GM21447 (cell line): ENCODE measurements around the gene HSPA12A.

Experiments
- ATAC-seq: cut with Tn5 transposase; IDR thresholded peaks from one replicate; pipeline ENCODE4 v1.9.1; 2021; ENCODE audit not compliant: unreplicated experiment

Gene HSPA12A, protein sequence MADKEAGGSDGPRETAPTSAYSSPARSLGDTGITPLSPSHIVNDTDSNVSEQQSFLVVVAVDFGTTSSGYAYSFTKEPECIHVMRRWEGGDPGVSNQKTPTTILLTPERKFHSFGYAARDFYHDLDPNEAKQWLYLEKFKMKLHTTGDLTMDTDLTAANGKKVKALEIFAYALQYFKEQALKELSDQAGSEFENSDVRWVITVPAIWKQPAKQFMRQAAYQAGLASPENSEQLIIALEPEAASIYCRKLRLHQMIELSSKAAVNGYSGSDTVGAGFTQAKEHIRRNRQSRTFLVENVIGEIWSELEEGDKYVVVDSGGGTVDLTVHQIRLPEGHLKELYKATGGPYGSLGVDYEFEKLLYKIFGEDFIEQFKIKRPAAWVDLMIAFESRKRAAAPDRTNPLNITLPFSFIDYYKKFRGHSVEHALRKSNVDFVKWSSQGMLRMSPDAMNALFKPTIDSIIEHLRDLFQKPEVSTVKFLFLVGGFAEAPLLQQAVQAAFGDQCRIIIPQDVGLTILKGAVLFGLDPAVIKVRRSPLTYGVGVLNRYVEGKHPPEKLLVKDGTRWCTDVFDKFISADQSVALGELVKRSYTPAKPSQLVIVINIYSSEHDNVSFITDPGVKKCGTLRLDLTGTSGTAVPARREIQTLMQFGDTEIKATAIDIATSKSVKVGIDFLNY

DNA sequence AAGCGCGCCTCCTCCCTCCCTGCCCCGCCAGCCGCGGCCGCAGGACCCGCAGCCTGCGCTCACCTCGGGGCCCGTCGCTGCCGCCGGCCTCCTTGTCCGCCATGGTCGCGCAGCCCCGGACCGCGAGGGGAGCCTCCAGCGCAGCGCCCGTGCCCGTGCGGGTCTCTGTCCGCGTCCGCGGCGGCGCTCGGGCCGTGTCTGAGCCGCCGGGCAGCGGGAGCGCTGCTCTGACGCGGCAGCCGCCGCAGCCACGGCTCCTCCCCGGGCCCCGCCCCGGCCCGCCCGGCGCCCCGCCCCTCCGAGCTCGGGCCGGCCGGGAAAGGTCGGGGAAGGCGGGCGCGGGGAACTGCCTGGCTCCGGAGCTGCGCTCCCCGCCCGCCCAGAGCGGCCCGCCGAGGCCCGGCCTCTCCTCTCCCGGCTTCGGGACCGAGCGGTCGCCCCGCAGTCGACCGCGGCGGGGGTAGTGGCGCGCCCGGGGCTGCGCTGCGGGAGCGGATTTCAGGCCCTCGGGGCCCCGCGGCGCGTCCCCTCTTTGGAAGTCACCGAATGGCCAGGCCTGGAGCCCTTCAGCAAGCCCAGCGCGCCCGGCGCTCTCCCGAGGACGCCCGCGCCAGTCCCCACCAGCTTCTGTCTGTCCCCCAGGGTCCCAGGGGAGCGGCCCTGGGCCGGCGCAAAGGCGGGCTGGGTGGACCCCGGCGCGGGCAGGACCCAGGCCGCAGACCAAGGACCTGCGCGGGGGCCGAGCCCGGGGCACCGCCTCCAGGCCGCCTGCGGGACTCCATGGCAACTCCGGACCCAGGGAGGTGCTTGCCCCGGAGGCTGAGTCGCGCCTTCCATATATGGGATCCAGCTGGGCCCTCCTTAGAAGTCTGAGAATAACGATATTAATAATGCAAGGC lies at the start of gene HSPA12A:
HSPA12A (minus strand) TSS at position 200 of the 899 bp plus-strand sequence; CDS start at position 103, 97 bp downstream.
- peak; percentile 92 for ATAC-seq

DNA sequence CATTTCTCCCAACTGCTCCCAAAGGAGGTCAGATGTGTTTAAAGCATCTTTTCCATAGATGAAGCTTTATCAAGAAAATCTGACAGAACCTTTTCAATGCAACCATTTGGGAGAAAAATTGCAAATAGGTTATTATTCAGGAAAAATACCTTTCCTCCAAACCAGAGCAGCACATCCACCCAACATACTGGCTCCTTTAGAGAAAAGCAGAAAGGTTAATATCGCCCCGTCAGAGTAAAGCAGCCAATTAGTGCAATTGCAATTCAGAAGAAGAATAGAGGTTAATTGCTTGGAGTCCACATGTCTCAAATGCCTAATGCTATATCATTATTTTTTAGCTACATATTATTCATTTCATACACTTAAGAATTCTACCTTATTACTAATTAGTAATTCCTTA lies 48.9 kb upstream of the HSPA12A start:
- ATAC-seq = no peak

DNA sequence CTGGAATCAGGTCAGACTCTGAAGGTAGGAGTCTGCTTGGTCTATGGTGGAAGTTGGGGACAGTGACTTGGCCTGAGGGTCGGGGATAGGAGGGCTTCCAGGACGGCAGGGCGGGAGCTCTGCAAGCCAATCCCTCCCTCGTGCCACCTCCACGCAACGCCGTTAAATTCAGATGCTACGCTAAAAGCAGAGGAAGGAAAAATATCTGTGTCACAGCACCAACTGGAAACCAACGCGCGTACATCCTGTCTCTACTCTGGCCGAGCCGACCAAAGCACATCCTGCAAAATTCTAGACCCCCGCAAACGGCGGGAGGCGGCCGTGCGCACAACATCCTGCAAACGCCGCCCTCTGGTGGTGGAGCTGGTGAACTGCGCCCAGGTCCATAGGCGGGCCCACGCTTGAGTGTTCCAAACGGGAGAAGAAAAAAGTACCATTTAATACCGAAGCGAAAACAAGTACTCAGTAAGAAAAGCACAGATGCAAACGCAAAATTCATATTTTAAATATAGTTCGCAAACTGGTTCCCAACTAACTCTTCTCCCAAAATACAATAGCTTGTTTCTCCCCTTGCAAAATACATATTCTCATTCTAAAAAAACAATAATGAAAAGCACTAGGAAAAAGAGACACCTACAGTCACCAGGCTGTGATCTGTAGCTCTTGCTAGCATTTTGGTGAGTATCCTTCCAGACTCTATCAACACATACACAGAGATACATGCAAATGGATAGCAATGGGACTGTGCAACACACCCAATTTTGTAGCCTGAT lies 45.7 kb upstream of the HSPA12A start:
- peak; percentile 87 for ATAC-seq

DNA sequence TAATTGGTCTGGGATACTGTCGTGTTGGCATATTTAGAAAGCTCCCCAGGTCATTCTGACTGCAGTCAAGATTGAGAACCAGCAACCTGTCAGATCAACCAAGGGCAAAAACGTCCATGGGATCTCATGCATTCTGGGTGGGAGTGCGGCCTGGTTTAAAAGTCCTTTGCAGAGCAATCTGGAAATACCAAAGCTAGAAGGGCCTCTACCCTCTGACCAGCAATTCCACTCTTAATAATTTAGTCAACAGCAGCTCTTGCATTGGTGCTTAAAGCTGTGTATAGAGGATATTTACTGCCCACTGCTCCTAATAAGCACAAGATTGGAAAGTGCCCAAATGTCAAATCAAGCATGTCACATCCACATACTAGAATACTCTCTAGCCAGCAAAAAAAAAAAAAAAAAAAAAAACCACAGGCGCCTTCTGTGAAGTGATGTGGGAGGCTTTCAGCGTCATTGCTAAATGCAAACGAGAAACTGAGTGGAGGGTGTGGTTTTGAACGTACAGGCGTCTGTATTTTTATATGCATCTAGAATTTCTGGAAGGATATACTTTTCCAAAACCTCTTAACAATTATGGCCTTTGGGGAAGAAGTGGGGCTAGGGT lies 44.8 kb upstream of the HSPA12A start:
- ATAC-seq = no peak

DNA sequence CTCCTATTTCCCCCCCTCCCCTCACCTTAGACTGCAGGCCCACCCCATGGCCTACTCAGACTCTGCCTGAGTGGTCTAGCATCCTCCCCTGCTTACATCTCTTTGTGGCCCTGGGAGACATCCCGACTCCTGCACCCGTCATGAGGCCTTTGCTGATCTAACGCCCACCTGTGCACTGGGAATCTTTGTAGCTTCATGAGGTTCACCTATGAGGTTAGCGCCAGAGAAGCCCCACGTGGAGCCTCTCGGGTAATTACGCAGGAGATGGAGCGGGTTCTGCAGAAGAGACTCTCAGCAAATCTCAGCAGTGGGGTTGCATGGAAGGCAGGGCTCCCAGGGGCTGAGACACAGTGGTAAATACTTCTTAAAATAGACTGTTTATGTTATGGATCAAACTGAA lies 43.5 kb upstream of the HSPA12A start:
- no peak for ATAC-seq

DNA sequence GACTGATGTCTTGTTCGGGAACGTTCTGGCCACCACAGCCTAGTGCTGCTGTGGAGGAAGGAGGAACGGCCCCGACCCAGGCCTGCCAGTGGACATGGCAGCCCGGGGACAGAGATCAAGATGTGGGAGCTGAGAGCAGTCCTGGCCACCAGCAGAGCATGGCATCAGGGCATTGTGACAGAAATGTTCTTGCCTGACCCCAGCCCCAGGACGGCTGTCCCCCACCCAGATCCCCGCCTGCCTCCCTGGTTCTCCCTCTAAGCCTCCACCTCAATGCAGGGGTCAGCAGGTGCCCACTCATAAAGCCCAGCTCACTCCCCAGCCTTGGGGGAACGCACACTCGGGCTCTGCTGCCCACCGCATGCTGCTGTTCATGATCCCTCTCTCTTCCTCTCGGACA lies 42.9 kb upstream of the HSPA12A start:
- no peak for ATAC-seq

DNA sequence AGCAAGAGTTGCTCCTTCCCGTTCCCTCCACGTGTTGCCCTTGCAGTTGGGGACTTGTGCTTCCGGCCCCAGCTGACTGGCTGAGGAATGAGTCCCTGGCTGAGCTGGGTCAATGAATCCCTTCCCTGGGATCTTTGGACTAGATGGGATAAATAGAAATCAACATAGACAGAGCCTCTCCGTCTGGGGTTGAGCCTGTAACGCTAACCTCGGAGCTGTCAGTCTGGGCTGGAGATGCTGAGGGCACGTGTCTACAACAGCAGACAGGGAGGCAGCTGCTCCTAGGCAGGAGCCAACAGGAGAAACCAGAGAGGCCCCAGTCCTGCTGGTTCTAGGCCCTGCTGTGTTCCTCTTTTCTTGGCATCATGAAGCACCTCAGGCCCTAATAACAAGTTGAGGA lies 42.3 kb upstream of the HSPA12A start:
- ATAC-seq = no peak

DNA sequence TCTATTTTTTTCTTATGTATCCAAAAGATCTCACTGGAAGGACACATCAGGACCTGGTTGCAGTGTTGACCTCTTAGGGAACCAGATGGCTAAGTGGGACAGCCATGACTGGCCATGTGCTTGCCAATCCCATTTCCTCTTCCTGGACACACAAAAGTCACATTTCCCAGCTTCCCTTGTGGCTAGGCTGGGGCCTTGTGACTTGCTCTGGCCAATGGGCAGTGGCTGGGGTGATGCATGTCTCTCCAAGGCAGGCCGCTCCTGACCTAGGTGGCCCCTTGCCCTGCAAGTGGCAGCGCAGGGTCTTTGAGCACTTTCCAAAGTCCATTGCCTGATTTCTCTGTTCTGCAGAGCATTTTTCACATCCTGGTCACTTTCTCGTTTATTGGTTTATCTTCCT lies 41.7 kb upstream of the HSPA12A start:
- no peak for ATAC-seq

DNA sequence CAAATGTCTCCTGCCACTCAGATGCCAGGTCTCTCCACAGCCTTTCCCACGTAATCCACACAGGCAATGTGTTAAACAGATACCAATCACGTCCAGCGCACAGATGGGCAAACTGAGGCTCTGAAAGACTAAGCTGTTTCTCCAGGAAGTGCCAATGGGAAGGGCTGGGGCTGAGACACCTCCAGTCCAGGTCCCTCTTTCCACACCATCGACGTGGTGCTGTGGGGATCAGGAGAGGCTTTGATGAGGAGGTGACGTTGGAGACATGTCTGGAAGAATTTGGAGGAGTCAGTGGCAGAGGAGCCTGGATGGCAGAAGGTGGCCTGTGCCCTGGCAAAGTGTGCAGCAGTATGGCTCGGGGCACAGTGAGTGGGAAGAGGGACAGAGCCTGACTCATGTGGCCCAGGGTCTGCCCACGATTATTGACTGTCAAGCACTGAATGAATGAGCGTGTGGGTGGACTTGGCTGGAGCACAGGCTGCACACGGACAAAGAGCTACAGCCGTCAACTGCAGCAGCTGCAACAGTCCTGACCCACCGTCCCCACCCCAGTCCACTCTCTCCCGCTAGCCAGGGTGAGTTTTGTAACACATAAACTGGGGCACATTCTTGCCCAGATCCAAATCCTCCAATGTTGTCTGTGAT lies 40.8 kb upstream of the HSPA12A start:
- ATAC-seq = no peak

DNA sequence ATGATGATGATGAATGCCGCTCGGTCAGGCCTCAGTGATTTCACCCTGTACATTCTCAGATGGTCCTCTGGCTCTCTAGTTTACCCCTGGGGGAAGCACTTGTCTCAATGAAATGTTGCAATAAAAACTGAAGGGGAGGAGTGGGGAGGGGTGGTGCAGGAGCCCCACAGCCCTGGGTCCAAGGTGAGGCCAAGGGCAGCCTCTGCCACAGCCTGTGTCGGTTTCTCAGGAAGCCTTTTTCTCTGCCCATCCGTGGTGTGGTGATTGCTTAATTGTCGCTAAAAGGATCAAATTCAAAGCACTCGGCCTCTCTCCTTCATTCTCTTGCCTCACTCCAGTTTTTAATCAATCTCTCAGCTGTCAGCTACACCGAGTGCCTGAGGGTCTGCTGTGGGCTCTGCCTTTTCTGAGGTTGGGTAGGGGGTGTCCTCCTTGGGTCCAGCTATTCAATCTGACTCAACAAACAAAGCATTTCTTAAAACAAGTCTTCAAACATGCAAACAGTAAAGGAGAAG lies 39.1 kb upstream of the HSPA12A start:
- ATAC-seq = no peak

DNA sequence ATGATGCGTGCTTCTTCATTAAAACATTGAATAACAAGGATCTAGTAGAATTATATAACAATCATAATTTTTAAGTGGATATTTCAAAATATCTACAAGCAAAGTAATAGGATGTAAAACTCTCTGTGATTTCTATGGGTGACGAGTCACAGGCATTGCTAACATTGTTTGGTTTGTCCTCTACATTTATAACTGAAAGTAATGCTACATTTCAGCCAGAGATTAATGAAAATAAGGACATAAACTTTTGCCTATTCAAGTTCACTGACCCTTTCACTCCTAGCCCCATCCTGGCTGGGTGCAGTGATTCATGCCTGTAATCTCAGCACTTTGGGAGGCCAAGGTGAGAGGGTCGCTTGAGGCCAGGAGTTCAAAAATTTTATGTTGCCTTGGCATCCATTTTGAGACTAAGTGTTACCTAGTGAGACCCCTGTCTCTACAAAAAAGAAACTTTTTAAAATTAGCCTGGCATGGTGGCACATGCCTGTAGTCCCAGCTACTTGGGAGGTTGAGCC lies 38.4 kb upstream of the HSPA12A start:
- ATAC-seq = no peak

DNA sequence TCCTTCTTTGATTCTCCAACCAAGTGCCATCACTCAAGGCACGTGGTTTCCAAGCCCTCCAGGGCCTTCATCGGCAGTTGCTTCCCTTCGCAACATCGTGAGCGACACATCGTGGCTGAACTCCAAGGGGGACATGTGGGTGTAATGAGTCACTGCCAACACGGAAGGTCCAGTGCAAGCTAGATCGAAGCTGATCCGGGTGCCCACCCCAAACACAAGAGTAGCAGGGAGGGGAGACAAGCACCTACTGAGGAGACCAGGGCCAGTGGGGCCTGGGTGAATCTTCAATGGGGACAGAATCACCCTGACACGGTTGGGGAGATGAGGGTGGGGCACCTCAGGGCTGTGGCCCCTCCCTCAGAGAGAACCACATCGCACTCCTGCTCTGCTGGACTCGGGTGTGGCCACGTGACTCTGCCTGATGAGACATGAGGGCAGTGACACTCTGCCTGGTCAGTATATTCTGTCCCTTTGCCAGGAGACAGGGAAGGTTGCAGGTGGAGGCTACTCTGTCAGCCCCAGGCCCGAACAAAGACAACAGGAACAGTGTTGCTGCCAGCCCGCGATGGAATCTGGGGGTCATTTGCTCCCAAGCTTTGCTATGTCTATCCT lies 36.8 kb upstream of the HSPA12A start:
- ATAC-seq = no peak

DNA sequence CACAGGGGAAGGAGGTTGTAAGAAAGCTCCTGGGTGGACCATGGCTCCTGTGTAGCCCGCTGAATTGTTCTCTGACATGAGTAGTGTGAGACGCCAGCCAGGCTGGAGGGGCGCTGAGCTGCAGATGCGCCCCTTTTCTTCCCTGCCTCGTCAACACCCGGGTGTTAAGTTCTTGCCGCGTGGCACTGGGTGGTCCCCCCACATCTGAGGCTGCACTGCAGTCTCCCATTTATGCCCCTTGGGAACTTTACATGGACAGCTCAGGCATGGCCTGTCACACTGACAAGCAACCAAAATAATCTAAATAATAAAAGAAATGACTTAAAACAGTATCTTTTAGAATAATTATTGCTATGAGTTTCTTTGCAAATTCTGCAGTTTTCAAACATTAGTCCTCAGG lies 34.6 kb upstream of the HSPA12A start:
- ATAC-seq = no peak

DNA sequence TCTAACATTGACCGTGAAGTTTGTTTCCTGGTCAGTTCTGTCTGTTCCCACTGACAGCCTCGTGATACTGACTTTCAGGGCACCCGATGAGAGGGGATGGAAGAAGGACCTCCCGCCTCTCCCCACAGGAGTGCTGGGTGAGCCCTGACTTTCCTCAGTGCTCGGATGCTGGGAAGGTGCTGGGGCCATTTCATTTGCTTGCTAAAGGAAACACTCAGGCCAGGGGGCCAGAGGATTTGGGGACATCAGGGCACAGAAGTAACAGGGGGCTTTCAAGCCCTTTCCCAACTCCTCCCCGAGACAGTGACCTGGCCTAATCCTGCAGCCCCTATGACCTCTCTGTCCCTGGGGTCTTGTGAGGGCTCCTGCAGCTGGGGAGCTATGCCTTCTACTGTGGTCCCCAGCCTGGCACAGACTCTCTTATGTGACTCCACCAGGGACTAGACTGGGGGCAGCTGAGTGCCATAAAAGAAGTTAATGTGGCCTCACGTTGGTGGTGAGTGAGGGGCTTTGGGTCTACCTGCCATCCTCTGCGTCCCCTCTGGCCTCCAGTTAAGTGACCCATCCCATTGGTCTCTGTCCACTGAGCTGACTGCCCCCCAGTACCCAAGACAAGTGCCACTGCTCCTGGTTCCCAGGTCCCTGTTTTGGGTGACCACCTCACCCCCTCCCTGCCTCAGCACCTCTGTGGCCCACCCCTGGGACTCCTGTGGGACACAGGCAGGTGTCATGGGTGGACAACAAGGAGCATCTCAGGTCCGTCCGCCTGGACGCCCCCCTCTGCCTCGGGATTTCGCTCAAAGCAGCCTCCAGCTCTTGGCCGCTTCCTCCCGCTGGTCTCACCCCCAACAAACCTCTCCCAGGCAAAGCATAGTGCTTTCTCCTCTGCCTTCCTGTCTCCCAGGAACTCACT lies 33.4 kb upstream of the HSPA12A start:
- no peak for ATAC-seq

DNA sequence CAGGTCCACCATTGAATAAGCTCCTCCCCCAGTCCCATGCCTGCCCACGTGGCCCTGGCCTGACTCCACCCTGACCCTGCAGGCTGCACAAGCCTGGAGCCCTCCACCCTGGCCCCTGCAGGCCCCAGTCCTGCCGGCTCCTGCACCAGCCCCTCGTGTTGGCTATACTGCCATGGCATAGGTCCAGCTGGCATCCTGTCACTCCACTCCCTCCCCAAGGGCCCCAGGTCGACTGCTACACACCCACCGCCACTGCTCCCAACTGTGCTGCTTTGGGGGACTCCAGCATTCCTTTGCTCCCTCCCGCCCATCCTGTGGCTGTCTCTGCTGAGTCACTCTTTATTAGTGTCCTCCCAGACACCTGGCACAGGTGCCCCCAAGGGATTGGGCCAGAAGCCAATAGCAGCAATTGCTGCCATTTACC lies 32.4 kb upstream of the HSPA12A start:
- ATAC-seq = no peak

DNA sequence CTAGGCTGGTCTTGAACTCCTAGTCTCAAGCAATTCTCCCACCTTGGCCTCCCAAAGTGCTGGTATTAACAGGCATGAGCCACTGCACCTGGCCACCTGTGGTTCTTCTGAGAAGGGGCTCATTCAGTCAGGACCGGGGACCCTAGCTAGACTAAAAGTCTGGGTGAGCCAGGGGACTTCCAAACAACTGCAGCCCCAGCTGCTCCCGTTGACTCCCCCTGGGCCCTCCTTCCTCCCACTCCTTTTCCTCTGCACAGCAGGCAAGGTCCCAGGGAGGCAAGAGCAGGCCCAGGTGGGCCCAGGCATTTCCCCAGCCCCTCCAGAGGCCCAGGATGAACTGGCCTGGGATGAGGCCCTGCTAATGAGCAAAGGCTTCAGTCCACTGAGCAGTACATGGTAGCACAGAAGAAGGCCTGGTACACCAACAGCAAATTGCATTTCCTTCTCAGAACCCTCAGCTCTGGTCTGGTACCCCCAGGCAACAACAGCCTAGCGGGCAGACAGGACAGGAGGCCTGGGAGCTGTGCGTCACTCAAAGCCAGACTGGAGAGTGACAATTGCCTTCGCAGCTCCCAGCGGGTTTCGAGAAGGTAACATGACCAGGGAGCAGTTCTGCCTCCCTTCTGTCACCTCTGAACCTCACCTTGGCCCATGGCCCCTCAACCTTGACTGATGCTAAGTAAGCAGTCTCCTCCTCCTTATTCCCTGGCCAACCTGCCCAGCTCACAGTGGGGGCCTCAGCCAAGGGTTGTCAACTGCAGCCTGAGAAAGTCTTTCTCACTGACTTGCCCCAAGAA lies 30.7 kb upstream of the HSPA12A start:
- ATAC-seq = no peak

DNA sequence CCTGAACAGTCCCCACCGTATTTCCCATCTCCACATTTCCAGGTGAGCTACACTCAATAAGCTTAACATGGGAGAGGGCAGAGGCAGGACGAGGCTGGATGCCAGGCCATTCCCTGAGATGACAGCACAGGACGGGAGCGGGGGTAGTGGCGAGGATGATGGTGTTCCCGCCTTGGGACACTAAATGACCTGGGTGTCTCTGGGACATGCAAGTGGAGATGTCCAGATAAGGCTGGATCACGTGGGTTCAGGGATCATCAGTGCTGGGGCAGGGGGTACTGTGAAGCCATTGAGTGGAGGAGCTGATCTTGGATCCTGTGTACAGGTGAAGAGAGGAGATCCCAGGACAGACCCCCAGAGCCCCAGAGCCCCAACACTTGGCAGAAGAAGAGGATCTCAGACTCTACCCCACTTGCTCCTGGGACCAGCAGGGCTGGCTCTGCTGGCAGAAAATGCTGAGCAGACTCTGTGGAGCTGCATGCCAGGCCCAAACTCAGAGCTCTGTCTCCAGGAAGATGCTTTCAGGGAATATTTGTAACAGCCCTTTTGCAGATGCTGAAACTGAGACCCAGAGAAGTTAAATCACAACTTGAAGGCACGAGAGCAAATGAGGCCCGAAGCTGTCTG lies 29.7 kb upstream of the HSPA12A start:
- no peak for ATAC-seq
